Esophagus muscularis mucosa (tissue), 4 donors: ENCODE data around the gene GALNT2. TPM values are rescaled to one million over a fixed set of nuclear protein-coding genes. Genes with fewer than 3 reads are reported as not detected.

ENCODE experiments used
- DNase-seq: peaks from one replicate; pipeline ENCODE4 v3.0.0-alpha.2; 2017; ENCODE audit errors: extremely low spot score
- H3K27ac ChIP-seq, 4 donors: fragments of 200-600 bp; sonication (generic); replicated peaks in 1 of 4; 1 replicate in 3 of 4; 2 replicates in 1 of 4; pipeline ENCODE4 v1.5.1; 2016 to 2019; ENCODE audit warnings: mild to moderate bottlenecking in 1 of 4
- H3K27me3 ChIP-seq, 4 donors: fragments of 200-600 bp; sonication (generic); one replicate each; pipeline versions ENCODE4 v1.5.1 to v1.6.0; 2016 to 2019
- H3K36me3 ChIP-seq, 4 donors: fragments of 200-600 bp; sonication (generic); one replicate each; pipeline ENCODE4 v1.5.1; 2016 to 2019
- H3K4me1 ChIP-seq, 4 donors: fragments of 200-600 bp; sonication (generic); one replicate each; pipeline ENCODE4 v1.5.1; 2016 to 2019
- H3K4me3 ChIP-seq, 4 donors: fragments of 200-600 bp; sonication (generic); 1 replicate in 2 of 4; 2 replicates in 2 of 4; pipeline ENCODE4 v1.5.1; 2016 to 2019; ENCODE audit warnings: mild to moderate bottlenecking in 4 of 4, moderate library complexity in 1 of 4
- H3K9me3 ChIP-seq, 4 donors: fragments of 200-600 bp; sonication (generic); 1 replicate in 3 of 4; 2 replicates in 1 of 4; pipeline ENCODE4 v1.5.1; 2016 to 2019
- CTCF ChIP-seq, 3 experiments: fragments of 200-600 bp in 2 of 3; fragments of 450-650 bp in 1 of 3; sonication (generic) in 2 of 3; IDR thresholded peaks; one replicate each; pipeline ENCODE4 v1.5.1; 2017 to 2019; ENCODE audit warnings: antibody characterized with exemption in 3 of 3, mild to moderate bottlenecking in 2 of 3, moderate library complexity in 1 of 3
- EP300 ChIP-seq: sonication (generic); formaldehyde crosslinking; IDR thresholded peaks from one replicate; pipeline ENCODE4 v1.6.1; 2017; ENCODE audit warnings: antibody characterized with exemption
- POLR2A ChIP-seq: fragments of 450-650 bp; IDR thresholded peaks from one replicate; pipeline ENCODE4 v1.6.1; 2017; ENCODE audit warnings: antibody characterized with exemption, moderate library complexity, mild to moderate bottlenecking, low read depth
- POLR2AphosphoS5 ChIP-seq, 2 donors: sonication (generic); formaldehyde crosslinking; IDR thresholded peaks; one replicate each; pipeline ENCODE4 v1.6.1; 2017; ENCODE audit warnings: antibody characterized with exemption in 2 of 2
- WGBS: methylation state at CpG from one replicate; pipeline ENCODE4 v1.1.5; 2018; 5-methylcytosine and 5-hydroxymethylcytosine counted together
- intact Hi-C: fragments of 100-400 bp; cut with DNase I; formaldehyde crosslinking; loops from one replicate; pipeline ENCODE4 v1.15.1; 2023
- total RNA-seq, 4 donors: library from RNA; depleted of rRNA; stranded (reverse); fragments of >200 nt; gene quantifications; one replicate each; pipeline versions ENCODE4 v1.1.0 to v1.2.1, GENCODE V29; 2016

GALNT2 gene
- total RNA-seq, 4 donors from 2014 or later: 89.6 to 145 (median 129) TPM

GRCh38 chr1:230210981-230211336, 143.9 kb downstream of the GALNT2 start:
- intact Hi-C loops: no loop called here
- Histone ChIP-seq H3K9me3 (no peaks in the 10 kb centered on the region), H3K27ac (no peak overlapping the region), H3K4me1 (peaks cover 35 to 61% (median 58%) of the 10 kb centered on the region in 4 donors), H3K36me3 (no peaks in the 10 kb centered on the region), H3K27me3 (no peaks in the 10 kb centered on the region), H3K4me3 (no peak overlapping the region)
- TF ChIP-seq CTCF (IDR thresholded peaks at IDR 0.05): no peak
- no peak for TF ChIP-seq EP300
- no peak for TF ChIP-seq POLR2AphosphoS5 (IDR thresholded peaks at IDR 0.05)
- TF ChIP-seq POLR2A: no peak
- WGBS: 98% methylated on average over 9 of the region's 13 CpGs
- DNase-seq: no peak

GRCh38 chr1:230211436-230212145, 144.6 kb downstream of the GALNT2 start:
- peaks cover 33 to 67% (median 64%) of the 10 kb centered on the region in 4 donors for H3K4me1 ChIP-seq

DNA sequence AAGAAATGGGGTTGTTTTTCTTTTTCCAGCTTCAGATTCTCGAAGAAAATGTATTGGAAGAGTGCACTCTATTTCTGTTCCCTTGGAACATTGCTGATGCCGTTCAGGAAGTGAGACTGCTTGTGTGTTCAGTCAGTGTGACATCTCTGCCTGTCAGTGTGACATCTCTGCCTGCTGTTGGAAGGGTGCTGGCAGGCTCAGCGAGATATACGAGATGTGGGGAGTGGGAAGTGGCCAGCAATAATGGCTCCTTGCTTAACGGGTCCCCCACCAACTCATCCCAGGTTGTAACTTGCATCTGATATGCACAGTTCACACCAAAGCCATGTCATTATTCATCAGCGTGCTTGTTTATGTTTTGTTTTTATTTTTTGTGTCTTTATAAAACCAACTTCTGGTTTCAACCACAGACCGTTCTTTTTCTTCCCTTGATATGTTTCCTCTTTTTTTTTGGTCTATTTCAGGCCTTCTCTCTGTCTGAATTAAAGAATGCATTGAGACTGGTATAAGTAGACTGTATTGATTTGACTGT, 145.4 kb downstream of the GALNT2 start:
- Histone ChIP-seq H3K36me3 (no peaks in the 10 kb centered on the region), H3K27ac (peak overlapping the region in 1 of 4 donors; percentile 13), H3K27me3 (no peaks in the 10 kb centered on the region), H3K4me3 (no peak overlapping the region), H3K4me1 (peaks cover 33 to 74% (median 72%) of the 10 kb centered on the region in 4 donors), H3K9me3 (no peaks in the 10 kb centered on the region)
- DNase-seq: no peak
- intact Hi-C loops: no loop called here
- TF ChIP-seq POLR2AphosphoS5 (IDR thresholded peaks at IDR 0.05) (peak; percentile 9 to 13), POLR2A (no peak)
- WGBS: 67% methylated on average over 7 of the region's 7 CpGs

More at GRCh38 chr1:230211436-230212145, 144.6 kb downstream of the GALNT2 start:
- no peak for DNase-seq
- no peak for TF ChIP-seq EP300
- no peak for TF ChIP-seq POLR2A
- H3K9me3 ChIP-seq: no peaks in the 10 kb centered on the region
- 88% methylated on average over 7 of the region's 8 CpGs for WGBS
- H3K36me3 ChIP-seq: no peaks in the 10 kb centered on the region
- H3K4me3 ChIP-seq: no peak overlapping the region
- H3K27me3 ChIP-seq: no peaks in the 10 kb centered on the region
- peak overlapping the region in 1 of 4 donors; percentile 13 for H3K27ac ChIP-seq
- intact Hi-C loops: no loop called here

DNA sequence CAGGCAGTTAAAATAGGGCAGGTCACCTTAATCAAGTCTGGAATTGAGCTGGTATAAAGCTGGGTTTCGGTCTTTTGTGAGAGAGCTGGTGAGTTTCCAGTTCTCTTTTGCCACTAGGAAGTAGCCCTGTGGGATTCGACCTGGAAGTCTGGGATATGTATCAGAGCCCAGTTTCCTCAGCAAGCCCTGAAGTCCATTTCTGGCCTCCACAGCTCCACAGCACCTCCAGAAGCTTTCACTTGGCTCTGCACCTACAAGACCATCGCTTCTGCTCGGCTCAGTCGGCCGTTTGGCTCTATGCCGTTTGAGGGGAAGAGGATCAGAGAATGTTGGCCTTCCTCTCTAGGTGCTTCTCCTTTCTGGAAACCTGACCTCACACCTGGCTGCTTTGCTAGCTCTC, 148.0 kb downstream of the GALNT2 start:
- Histone ChIP-seq H3K27ac (peak overlapping the region; percentile 23 to 47 (median 34)), H3K4me3 (no peak overlapping the region), H3K9me3 (no peaks in the 10 kb centered on the region), H3K36me3 (no peaks in the 10 kb centered on the region), H3K4me1 (peaks cover 22 to 75% (median 70%) of the 10 kb centered on the region in 4 donors), H3K27me3 (no peaks in the 10 kb centered on the region)
- 10% methylated on average over 7 of the region's 7 CpGs for WGBS
- intact Hi-C loops: no loop called here
- no peak for DNase-seq
- TF ChIP-seq EP300 (no peak), CTCF (IDR thresholded peaks at IDR 0.05) (peak; percentile 54 to 78 (median 63))

GRCh38 chr1:230215529-230215928, 148.5 kb downstream of the GALNT2 start:
- no peaks in the 10 kb centered on the region for H3K9me3 ChIP-seq
- no peak for TF ChIP-seq EP300
- no peak for TF ChIP-seq POLR2AphosphoS5 (IDR thresholded peaks at IDR 0.05)
- TF ChIP-seq POLR2A: no peak
- TF ChIP-seq CTCF (IDR thresholded peaks at IDR 0.05): no peak
- intact Hi-C loops: no loop called here
- WGBS: 33% methylated on average over 1 of the region's 1 CpG
- no peaks in the 10 kb centered on the region for H3K36me3 ChIP-seq
- no peak for DNase-seq
- no peaks in the 10 kb centered on the region for H3K27me3 ChIP-seq
- H3K4me3 ChIP-seq: no peak overlapping the region
- peak overlapping the region in 3 of 4 donors; percentile 23 to 47 (median 33) for H3K27ac ChIP-seq
- peaks cover 22 to 74% (median 69%) of the 10 kb centered on the region in 4 donors for H3K4me1 ChIP-seq
